ENCODE results near the gene OGG1.
A peak's percentile ranks its signal among the peaks of the same experiment; 100 is the strongest.
"Not testable (repeated sequence)": the region's sequence is repeated elsewhere in the genome, so short reads cannot be mapped to it uniquely, and the experiment has no call there.

Gene OGG1

GRCh38 chr3:9762871-9763270, 13.1 kb downstream of the OGG1 start:
- no peak for DNase-seq (ENCODE audit: low read depth in 3 of 3)

- no peak for DNase-seq (ENCODE audit: low read depth in 3 of 3)
Measured at GRCh38 chr3:9765865-9766264, 16.1 kb downstream of the OGG1 start.

DNA sequence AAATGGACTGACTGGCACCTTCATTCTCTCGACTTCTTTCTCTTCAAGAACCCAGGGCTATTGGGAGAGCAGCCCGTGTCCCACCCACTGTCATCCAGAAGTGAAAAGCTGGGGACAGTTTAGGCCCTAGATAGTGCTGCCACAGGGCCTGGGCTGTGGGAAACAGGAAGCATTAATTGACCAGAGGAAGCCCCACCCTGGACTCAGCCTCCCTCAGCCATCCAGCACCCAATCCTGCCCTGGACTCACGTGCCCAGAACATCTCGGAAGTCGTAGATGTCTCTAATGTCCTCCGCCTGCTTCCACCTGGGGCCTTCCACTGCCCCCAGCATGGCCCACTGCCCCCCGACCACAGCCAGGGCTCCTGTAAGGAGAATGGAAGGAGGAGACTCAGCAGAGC, 17.7 kb downstream of the OGG1 start:
- DNase-seq (ENCODE audit: low read depth in 3 of 3): no peak

GRCh38 chr3:9768141-9768775, 18.5 kb downstream of the OGG1 start:
- DNase-seq (ENCODE audit: low read depth in 3 of 3): no peak

GRCh38 chr3:9769012-9769411, 19.3 kb downstream of the OGG1 start:
- DNase-seq (ENCODE audit: low read depth in 3 of 3): no peak

GRCh38 chr3:9769426-9770275, 19.9 kb downstream of the OGG1 start, which contains the start of gene CAMK1:
CAMK1 (minus strand) TSS chr3:9769947; CDS start chr3:9767749, 2,198 bp downstream.
- DNase-seq (ENCODE audit: low read depth in 3 of 3): peak in 2 of 3 experiments; percentile 43 to 71

GRCh38 chr3:9770276-9770812, 20.6 kb downstream of the OGG1 start:
- DNase-seq (ENCODE audit: low read depth in 3 of 3): no peak

DNA sequence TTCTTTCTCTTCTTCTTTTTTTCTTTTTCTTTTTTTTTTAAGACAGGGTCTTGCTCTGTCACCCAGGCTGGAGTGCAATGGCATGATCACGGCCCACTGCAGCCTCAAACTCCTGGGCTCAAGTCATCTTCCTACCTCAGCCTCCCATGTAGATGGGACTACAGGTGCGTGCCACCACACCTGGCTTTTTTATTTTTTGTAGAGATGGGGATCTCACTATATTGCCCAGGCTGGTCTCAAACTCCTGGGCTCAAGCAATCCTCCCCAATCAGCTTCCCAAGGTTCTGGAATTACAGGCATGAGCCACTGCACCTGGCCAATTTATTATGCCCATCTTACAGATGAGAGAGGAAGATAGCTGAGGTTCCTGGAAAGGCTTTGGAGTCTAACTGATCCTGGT, 21.3 kb downstream of the OGG1 start:
- DNase-seq (ENCODE audit: low read depth in 3 of 3): not testable (repeated sequence)

- DNase-seq (ENCODE audit: low read depth in 3 of 3): peak in 1 of 3 experiments; percentile 22
Measured at GRCh38 chr3:9776896-9777693, 27.3 kb downstream of the OGG1 start.

GRCh38 chr3:9777694-9778021, 27.9 kb downstream of the OGG1 start:
- DNase-seq (ENCODE audit: low read depth in 3 of 3): no peak

DNA sequence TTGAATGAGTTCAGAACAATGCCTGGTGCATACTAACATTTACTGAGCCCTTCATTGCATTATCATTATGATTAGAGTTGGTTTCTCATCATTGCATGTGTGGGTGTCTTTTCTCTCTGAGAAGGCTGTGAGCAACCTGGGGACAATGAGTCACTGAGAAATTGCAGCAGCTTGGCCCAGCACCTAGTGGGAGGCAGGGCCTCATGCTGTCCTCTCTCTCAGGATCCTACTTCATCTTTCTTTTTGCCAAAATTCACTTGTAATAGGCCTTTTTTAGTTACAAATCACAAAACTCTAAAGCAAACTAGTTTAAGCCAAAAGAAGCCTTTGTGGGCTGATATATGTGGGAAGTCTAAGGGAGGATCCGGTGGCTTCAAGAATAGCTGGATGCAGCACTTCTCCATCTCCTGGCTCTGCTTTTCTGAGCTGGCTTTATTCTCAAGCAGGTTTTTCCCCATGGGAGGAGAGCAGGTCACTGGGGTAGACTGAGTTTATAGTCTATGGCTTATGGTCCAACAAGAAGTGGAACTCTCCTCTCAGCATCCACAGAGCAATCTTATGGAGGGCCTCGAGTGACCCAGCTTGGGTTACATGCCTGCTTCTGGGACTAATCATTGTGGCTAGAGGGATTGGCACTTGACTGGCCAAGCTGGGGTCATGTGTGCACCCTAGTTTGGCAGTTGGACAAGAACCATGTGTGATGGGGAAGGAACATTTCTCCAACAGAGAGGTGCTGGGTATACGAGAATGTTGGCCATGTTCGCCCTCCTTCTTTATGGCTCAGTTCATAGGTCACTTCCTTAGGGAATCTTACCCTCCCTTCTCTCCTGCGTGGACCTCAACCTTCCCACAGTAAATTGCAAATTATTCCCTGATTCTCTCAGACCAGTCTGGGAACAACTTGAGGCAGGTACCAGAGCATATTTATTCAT, 28.7 kb downstream of the OGG1 start:
- DNase-seq (ENCODE audit: low read depth in 3 of 3): peak; percentile 49 to 68 (median 58)

DNA sequence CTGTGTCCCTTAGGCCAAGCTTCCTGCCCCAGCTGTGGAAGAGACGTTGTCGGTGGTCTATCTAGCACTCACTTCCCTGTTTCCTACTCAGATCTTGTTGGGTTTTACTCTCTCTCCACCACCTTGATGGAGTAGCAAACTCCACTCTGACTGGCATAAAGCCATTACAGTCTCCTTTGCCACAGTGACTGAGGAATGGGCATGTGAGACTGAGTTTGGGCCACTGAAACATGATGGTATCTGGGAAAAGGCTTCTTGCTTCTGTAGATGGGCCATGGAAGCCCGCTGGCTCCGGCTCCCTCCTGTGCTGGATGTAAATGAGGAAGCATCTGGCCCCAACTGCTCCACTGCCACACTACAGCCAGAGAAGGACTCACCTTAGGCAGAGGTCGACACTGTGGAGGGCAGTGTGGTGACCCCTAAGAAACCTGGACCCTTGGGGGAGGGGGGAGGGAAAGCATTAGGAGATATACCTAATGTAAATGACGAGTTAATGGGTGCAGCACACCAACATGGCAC, 29.4 kb downstream of the OGG1 start:
- DNase-seq (ENCODE audit: low read depth in 3 of 3): no peak

GRCh38 chr3:9779721-9780457, 30.1 kb downstream of the OGG1 start:
- peak in 1 of 3 experiments; percentile 29 for DNase-seq (ENCODE audit: low read depth in 3 of 3)

DNA sequence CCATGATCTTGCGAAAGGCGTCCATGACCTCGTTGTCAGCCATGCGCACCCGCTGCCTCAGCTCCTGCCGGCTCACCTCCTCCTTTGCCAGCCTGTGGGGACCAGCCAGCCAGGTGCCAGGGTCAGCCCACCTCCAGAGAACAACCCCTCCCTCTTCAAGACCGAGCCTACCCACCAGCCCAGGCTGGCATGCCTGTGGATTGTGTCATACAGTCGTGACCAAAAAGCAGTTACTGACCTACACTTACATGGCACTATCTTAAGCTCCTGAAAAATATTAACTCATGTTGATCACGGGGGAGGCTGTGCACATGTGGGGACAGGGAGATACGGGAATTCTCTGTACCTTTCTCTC, 30.7 kb downstream of the OGG1 start:
- DNase-seq (ENCODE audit: low read depth in 3 of 3): no peak

- DNase-seq (ENCODE audit: low read depth in 3 of 3): no peak
Measured at GRCh38 chr3:9780910-9781309, 31.2 kb downstream of the OGG1 start.

- no peak for DNase-seq (ENCODE audit: low read depth in 3 of 3)
Measured at GRCh38 chr3:9781551-9781950, 31.8 kb downstream of the OGG1 start.

GRCh38 chr3:9781978-9782603, 32.3 kb downstream of the OGG1 start:
- DNase-seq (ENCODE audit: low read depth in 3 of 3): no peak

GRCh38 chr3:9782770-9783169, 33.0 kb downstream of the OGG1 start:
- DNase-seq (ENCODE audit: low read depth in 3 of 3): no peak

DNA sequence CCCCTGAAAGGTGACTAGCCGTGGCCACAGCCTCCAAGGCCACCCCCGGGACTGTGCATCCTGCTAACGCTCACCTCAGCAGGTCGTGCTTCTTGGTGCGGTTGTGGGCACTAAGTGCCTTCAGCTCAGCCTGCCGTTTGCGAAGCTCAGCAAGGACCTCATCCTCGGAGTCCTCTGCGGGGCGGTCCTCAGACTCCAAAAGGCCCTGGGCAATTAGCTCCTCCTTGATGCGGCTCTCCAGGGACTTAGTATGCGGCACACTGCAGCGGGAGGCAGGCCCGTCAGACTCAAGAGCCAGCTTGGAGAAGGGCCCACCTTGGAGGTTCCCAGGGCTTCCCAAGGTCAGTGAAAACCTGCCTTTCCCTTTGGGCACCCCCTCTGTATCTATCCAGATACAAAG, 34.2 kb downstream of the OGG1 start:
- no peak for DNase-seq (ENCODE audit: low read depth in 3 of 3)

GRCh38 chr3:9784965-9785364, 35.2 kb downstream of the OGG1 start:
- DNase-seq (ENCODE audit: low read depth in 3 of 3): no peak
